GM18520 (cell line): ENCODE measurements around the gene HOXA3.

Source experiments
- ATAC-seq: cut with Tn5 transposase; IDR thresholded peaks from one replicate; pipeline ENCODE4 v1.9.1; 2021; ENCODE audit not compliant: unreplicated experiment

HOXA3 gene

DNA sequence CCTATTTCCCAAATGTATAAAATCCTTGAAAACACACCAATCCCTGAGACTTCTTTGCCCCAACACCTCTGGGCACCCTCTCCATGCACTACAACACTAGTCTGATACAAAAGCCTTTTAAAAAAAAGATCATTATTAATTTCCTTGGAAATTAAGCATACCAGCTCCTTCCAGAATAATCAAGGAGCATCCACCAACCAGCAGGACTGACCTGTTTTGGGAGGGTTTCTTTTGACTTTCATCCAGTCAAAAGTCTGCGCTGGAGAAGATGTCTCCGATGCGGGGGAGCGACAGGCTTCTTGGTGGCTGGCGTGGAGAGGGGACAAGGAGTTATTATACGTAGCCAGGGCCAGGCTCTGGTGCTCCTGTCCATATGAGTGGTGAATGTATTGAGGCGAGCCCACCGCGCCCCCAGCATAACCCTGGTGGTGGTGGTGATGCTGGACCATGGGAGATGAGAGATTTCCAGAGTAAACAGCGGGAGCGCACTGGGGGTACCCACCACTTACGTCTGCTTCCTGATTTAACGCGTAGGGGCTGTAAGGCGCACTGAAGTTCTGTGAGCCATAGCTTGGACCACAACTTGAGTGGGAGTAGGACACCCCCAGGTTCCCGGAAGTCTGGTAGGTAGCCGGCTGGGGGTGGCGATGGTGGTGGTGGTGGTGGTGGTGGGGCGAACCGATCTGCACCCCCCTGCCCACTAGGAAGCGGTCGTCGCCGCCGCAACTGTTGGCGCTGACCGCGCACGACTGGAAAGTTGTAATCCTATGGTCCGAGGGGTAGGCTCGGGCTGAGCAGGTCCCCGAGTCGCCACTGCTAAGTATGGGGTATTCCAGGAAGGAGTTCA lies 57.1 kb downstream of the HOXA3 start:
- no peak for ATAC-seq

DNA sequence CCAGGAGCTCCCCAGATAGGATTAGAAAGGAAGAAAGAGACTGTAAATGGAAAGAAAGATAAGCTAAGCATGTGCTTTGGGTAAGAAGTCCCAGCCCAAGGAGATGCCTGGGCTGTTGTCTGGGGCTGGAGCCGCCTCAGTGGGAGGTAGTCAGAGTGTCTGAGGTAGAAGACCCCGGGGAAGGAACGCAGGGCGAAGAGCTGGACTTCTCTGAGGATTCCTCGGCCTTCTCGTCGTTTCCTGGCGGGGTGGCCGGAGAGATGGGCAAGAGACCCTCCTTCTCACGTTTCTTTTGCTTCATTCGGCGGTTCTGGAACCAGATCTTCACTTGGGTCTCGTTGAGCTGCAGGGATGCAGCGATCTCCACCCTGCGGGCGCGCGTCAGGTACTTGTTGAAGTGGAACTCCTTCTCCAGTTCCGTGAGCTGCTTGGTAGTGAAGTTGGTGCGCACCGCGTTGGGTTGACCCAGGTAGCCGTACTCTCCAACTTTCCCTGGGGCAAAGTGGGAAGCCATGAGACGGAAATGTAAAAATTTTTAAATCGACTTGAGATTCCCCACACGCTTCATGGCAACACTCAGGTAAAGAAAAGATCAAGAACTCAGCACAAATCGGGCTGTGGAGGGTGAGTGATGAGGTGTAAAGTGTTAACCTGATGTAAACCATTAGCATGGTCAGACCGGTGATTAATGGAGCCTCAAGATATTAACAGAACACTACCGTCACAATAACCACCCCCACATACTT lies 57.9 kb downstream of the HOXA3 start:
- no peak for ATAC-seq

DNA sequence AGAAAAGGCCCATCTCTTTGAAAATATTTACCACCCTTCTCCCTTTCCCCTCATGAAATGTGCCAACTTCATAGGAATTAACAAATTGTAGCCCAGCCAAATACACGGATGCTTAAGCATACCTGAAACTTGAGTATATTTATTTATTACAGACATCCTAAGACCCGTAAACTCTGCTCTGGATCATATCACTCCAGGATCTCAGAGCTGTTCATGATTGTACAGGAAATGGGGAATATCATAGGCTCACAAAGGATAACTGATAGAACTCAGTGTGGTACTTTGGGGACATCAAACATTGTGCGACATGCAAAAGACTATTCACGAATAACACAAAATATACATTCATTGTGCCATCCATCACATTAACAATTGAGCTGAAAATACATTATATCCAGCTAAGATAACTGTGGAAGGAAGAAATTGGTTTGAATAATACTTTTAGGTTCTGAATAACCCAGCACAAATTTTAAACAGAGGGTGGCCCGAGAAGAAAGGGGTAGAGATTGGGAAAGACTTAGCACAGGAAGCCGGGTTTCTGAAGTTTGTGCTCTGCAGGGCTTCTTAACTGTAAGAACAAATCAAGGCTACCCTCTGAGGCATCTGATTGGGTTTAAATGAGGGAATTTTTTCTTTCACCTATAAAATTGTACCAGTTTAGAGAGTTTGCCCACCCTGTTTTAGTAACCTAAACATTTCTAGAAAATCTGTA lies 59.0 kb downstream of the HOXA3 start:
- ATAC-seq: no peak

- ATAC-seq: no peak
Observed at GRCh38 chr7:27092819-27093110, 59.6 kb downstream of the HOXA3 start.

GRCh38 chr7:27091941-27092818 lies 60.2 kb downstream of the HOXA3 start:
- no peak for ATAC-seq

DNA sequence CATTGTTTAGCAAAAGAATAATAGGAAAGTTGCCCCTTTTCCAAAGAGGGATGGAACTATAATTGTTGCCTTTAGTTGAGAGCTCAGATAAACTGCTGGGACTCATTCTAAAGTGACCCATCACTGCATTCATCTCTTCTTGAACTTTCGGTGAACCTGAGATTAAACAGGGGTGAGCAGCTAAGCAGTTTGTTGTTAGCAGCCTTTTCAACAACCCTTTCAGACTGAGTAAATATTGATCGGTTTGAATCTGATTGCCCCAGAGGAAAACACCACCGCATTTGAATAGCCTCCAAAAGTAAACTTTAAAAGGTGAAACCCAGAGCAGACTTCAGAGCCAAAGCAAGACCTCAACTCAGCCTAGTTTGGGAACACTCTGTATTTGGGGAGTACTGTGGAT lies 61.3 kb downstream of the HOXA3 start:
- ATAC-seq: no peak

- ATAC-seq: no peak
Observed at GRCh38 chr7:27088002-27088922, 64.1 kb downstream of the HOXA3 start.

DNA sequence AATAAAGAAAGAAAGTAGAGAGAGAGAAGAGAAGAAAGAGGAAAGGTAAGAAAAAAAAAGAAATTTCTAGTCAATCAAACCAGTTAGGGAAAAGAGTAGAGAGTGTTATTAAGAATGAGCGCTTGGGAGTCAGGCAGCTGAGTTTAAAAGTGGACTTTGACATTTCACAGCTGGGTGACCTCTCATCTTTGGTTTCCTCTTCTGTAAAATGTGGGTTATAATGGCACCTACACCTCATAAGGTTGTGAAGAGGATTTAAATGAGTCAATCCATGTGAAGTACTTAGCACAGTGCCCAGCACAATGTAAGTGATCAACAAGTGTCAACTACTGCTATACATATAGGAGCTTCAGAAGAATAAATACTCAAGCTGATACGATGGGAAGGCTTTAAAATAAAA lies 68.7 kb downstream of the HOXA3 start:
- ATAC-seq: peak; percentile 73

DNA sequence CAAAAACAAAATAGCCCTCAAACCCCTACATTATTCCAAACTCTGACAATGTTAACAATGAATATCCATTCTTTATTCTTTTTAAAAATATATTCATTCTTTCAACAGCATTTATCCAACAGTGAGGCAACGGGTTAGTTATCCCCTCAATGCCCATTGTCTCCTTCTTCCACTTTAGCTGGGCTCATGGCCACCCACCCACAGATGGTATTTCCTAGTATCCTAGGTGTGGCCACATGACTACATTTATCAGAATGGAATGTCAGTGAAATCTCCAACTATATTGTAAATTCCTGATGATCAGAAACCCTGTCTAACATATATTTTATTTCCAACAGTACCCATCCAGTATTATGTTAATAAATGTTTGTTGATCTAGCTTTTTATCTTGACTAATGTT lies 70.2 kb downstream of the HOXA3 start:
- no peak for ATAC-seq

DNA sequence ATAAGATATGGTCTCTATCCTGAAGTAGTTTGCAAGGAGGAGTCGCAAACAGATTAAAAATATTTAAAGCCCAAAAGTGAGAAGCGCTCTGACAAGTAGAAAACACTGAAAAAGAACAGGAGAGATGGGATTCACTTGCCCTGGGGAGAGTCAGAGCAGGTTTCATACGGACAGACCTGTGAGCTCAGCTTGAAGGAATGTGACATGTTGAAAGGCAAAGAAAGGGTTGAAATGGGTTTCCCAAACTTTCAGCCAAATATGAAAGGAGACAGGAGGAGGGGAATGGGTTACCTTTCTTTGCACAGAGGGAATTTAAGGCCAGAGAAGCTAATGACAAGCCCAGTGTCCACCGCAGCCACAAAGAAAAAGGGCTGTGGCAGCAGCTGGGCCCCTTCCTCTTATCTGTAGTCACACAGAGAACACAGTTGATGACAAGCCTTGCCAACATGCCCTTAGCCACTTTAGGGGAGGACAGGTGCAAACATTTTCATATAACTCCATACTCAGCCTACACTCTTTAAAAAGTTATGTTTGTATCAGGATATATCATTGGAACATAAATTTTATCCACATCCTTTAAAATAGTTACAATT lies 71.4 kb downstream of the HOXA3 start:
- no peak for ATAC-seq

GRCh38 chr7:27079234-27079975 lies 73.0 kb downstream of the HOXA3 start:
- no peak for ATAC-seq

DNA sequence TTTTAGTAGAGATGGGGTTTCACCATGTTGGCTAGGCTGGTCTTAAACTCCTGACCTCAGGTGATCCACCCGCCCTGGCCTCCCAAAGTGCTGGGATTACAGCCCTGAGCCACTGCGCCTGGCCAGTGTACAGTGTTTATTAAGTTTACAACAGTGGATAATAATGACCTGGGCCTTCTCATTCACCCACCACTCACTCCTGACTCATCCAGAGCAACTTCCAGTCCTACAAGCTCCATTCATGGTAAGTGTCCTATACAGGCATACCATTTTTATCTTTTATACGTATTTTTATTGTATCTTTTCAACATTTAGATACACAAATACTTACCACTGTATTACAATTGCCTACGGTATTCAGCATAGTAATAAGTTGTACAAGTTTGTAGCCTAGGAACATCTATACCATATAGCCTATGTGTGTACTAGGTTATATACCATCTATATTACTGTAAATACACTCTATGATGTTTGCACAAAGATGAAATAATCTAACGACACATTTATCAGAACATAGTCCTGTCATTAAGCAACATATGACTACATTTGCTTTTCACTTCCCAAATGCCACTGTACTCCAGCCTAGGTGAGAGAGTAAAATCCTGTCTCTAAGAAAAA lies 73.7 kb downstream of the HOXA3 start:
- no peak for ATAC-seq

- no peak for ATAC-seq
Observed at GRCh38 chr7:27073076-27073475, 79.3 kb downstream of the HOXA3 start.

DNA sequence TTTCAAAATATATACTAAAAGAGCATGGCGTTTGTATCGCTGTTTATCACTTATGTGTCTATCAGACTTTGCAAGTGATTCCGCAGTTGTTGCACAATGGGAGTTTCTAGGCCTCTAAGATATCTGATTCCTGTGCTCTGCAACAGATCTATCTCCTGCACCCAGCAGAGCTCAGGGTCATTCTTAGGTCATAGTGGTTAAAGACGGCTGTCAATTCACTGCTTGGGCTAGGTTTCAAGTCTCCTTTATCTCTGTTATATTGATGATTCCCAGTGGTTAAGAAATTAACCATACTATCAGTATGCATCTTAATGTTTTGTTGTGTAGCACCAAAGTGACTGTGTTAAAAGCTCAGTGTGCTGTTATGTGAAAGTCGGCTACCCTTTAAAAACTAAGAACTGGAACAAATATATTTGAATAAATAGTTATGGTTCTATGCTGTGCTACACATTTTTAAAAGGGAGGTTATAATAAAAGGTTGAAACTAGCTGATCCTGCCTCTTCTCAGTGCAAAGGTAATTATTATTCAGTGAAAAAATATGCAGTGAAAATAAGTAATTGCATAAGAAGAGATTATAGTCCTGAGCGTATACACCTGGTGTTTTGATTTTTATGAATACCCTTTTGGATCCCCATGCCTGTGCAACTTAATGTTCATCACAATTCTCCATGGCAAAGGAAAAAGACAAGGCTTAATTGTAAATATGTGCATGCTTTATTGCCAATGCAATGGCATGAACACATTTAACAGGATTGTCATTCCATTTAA lies 80.6 kb downstream of the HOXA3 start:
- ATAC-seq: no peak

DNA sequence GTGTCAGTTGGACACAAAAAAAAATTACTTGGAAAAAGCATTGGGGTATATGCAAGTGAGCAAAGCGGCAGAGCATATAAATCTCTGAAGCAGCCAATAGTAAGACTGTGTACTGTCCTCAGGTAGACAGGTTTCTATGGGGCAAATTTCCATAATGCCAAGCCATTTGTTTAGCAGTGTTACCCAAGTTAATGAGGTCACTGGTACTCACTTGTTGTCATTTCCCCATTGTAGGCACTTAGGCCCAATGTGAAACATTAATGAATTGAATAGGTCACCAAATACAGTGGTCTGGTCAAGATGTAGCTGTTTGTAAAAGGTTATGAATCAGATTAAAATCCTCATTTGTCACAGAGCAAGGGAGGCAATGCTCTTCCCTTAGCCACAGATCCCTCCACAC lies 84.1 kb downstream of the HOXA3 start:
- ATAC-seq: no peak

DNA sequence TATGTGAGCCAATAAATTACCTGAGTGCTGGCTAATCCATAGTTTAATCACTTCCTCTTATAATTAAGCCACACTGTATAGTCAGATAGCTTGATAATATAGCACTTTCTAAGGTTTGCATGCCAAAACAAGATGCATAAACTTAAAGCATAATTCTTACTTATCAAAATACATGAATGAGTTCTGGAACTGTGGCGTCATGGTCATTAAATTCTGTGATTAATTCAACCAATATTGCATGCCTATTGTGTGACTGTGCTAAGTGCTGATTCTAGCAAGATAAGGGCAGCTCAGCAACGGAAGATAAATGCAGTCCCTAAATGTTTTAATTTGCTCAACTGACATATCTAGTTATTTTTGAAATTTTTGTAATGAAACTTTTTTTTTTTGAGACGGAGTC lies 86.2 kb downstream of the HOXA3 start:
- no peak for ATAC-seq

- ATAC-seq: no peak
Observed at GRCh38 chr7:27065709-27066108, 86.7 kb downstream of the HOXA3 start.

DNA sequence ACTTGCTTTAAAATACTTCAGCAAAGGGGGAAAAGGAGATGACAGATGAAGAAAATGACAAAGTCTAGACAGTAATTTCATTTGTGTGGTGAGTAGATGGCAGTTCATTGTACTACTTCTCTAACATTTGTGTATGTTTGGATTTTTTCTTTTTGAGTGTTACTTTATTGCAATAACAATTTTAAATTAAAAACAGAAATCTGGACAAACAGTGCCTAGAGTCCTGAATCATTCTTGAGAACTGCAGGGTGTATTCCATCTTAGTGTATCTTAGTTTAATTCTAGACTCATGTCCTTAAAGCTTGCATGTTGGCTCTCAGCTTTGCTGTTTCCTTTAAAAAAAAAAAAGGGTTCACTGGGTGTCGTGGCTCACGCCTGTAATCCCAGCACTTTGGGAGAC lies 87.7 kb downstream of the HOXA3 start:
- no peak for ATAC-seq
